Measurements from ENCODE around the gene RBM12.

The RBM12 gene

GRCh38 chr20:35618263-35619131 is 46.2 kb downstream of the RBM12 start:
- TF ChIP-seq EP300 (IDR thresholded peaks at IDR 0.05; ENCODE audit: borderline replicate concordance) (no peak), YY1 (IDR thresholded peaks at IDR 0.05; ENCODE audit: low read depth) (no peak), TCF12 (IDR thresholded peaks at IDR 0.05; ENCODE audit: low read depth) (no peak)
- TF ChIP-seq, protein P1, sequence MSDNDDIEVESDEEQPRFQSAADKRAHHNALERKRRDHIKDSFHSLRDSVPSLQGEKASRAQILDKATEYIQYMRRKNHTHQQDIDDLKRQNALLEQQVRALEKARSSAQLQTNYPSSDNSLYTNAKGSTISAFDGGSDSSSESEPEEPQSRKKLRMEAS (IDR thresholded peaks at IDR 0.05), result 0 out of 2 replicates have a peak, but pooled peaks have one; percentile 27
- TF ChIP-seq, protein P2, sequence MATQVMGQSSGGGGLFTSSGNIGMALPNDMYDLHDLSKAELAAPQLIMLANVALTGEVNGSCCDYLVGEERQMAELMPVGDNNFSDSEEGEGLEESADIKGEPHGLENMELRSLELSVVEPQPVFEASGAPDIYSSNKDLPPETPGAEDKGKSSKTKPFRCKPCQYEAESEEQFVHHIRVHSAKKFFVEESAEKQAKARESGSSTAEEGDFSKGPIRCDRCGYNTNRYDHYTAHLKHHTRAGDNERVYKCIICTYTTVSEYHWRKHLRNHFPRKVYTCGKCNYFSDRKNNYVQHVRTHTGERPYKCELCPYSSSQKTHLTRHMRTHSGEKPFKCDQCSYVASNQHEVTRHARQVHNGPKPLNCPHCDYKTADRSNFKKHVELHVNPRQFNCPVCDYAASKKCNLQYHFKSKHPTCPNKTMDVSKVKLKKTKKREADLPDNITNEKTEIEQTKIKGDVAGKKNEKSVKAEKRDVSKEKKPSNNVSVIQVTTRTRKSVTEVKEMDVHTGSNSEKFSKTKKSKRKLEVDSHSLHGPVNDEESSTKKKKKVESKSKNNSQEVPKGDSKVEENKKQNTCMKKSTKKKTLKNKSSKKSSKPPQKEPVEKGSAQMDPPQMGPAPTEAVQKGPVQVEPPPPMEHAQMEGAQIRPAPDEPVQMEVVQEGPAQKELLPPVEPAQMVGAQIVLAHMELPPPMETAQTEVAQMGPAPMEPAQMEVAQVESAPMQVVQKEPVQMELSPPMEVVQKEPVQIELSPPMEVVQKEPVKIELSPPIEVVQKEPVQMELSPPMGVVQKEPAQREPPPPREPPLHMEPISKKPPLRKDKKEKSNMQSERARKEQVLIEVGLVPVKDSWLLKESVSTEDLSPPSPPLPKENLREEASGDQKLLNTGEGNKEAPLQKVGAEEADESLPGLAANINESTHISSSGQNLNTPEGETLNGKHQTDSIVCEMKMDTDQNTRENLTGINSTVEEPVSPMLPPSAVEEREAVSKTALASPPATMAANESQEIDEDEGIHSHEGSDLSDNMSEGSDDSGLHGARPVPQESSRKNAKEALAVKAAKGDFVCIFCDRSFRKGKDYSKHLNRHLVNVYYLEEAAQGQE (IDR thresholded peaks at IDR 0.05; ENCODE audit: low read depth), result no peak

GRCh38 chr20:35617397-35618262 is 47.1 kb downstream of the RBM12 start:
- TF ChIP-seq NFIC (IDR thresholded peaks at IDR 0.05) (no peak), YY1 (IDR thresholded peaks at IDR 0.05; ENCODE audit: low read depth) (no peak), FOXM1 (IDR thresholded peaks at IDR 0.05; ENCODE audit: borderline replicate concordance, low read depth) (no peak), TCF12 (IDR thresholded peaks at IDR 0.05; ENCODE audit: low read depth) (no peak), CEBPB (IDR thresholded peaks at IDR 0.05) (no peak), EGR1 (IDR thresholded peaks at IDR 0.05) (no peak)
- TF ChIP-seq, protein P1 (IDR thresholded peaks at IDR 0.05), result no peak

GRCh38 chr20:35616465-35617396 is 48.0 kb downstream of the RBM12 start:
- TF ChIP-seq YY1 (IDR thresholded peaks at IDR 0.05; ENCODE audit: low read depth) (no peak), EP300 (IDR thresholded peaks at IDR 0.05; ENCODE audit: borderline replicate concordance) (no peak)

DNA sequence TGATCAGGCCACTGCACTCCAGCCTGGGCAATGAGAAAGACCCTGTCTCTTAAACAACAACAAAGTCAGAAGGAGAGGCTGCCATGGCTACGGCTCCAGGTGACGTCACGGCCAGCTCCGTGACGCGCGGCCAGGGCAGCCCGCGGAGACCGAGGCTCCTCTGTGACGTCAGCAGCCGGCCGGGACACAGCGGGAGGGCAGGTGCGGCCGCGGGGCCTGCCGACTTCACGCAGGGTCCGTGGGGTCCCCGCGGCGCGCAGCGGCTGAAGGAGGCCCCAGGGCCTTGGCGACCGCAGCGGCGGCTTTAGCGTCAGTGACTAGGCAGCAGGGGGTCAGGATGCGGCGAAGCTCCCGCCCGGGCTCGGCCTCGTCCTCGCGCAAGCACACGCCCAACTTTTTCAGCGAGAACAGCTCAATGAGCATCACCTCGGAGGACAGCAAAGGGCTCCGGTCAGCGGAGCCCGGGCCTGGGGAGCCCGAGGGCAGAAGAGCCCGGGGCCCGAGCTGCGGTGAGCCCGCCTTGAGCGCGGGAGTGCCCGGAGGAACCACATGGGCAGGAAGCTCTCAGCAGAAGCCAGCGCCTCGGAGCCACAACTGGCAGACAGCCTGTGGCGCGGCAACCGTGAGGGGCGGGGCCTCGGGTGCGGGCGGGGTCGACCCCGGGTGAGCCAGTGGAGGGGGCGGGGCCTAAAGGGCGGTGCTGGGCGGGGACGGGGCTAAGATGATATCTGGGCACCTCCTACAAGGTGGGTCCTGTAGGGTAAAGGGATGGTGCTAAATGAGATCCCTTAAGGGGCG is 48.8 kb downstream of the RBM12 start, which contains the start of gene SPAG4:
Gene SPAG4, plus strand, starts transcription at position 163 of the 798 bp plus-strand sequence. Its CDS starts 175 bp downstream, at position 338.
- TF ChIP-seq RAD21 (IDR thresholded peaks at IDR 0.05; ENCODE audit: low read depth) (no peak), EP300 (IDR thresholded peaks at IDR 0.05; ENCODE audit: borderline replicate concordance) (no peak; the same call in 1 of the 2 replicates), ZBTB7A (IDR thresholded peaks at IDR 0.05; ENCODE audit: low read depth) (no peak), TCF12 (IDR thresholded peaks at IDR 0.05; ENCODE audit: low read depth) (peak; percentile 43; the same call in 1 of the 2 replicates), CEBPB (IDR thresholded peaks at IDR 0.05) (no peak), CREB1 (IDR thresholded peaks at IDR 0.05; ENCODE audit: low read depth) (peak; percentile 93), FOXM1 (IDR thresholded peaks at IDR 0.05; ENCODE audit: borderline replicate concordance, low read depth) (no peak), EGR1 (IDR thresholded peaks at IDR 0.05) (no peak), TAF1 (IDR thresholded peaks at IDR 0.05; ENCODE audit: low read depth) (peak; percentile 48; the same call in 1 of the 2 replicates), TEAD4 (IDR thresholded peaks at IDR 0.05) (peak; percentile 10; the same call in 1 of the 2 replicates), USF1 (IDR thresholded peaks at IDR 0.05) (peak; percentile 63), NFIC (IDR thresholded peaks at IDR 0.05) (no peak), YY1 (IDR thresholded peaks at IDR 0.05; ENCODE audit: low read depth) (0 out of 2 replicates have a peak, but pooled peaks have one; percentile 47)
- TF ChIP-seq, protein P1 (IDR thresholded peaks at IDR 0.05), result peak; percentile 97
- TF ChIP-seq, protein P2 (IDR thresholded peaks at IDR 0.05; ENCODE audit: low read depth), result no peak

Measured in Ishikawa (cell line).